Stimulated activated CD8-positive, alpha-beta memory T cell treated with anti-CD3 and anti-CD28 coated beads, Interleukin-12 subunit alpha, Interleukin-12 subunit beta, amount 100 ng/mL, for 24 hours (primary cell): ENCODE measurements around the gene EPX.

Experiments
- DNase-seq: peaks from one replicate; pipeline ENCODE4 v3.0.0-alpha.2; 2020; ENCODE audit errors: extremely low read depth

Gene EPX

DNA sequence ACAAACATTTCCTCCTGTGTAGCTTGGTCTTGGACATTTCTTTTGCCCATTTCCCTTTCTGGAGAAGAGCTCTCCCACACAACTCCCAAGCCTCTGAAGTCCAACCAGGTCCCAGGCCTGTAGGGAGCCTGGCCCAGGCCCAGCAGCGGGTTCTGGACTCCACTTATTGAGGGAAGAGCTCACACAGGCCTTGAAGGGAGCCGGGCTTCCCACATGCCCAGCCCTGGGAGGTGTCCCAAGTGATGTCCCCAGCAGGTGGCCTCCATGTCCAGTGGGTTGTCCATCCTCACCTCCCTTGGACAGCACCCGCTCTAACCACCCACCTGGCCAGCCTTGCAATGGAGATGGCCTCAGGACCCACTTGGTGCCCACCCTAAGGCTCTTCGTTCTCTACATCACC is 5.9 kb upstream of the EPX start:
- DNase-seq: no peak

GRCh38 chr17:58187063-58187462 is 5.5 kb upstream of the EPX start:
- no peak for DNase-seq

GRCh38 chr17:58187675-58188074 is 4.9 kb upstream of the EPX start:
- DNase-seq: no peak

GRCh38 chr17:58189436-58190146 is 2.9 kb upstream of the EPX start:
- no peak for DNase-seq

- DNase-seq: no peak
Observed at GRCh38 chr17:58191241-58191896, 1.2 kb upstream of the EPX start.

GRCh38 chr17:58193641-58194255 is 1.2 kb downstream of the EPX start:
- no peak for DNase-seq

- DNase-seq: no peak
Observed at GRCh38 chr17:58195518-58196123, 3.1 kb downstream of the EPX start.

GRCh38 chr17:58196610-58197009 is 4.1 kb downstream of the EPX start:
- no peak for DNase-seq

DNA sequence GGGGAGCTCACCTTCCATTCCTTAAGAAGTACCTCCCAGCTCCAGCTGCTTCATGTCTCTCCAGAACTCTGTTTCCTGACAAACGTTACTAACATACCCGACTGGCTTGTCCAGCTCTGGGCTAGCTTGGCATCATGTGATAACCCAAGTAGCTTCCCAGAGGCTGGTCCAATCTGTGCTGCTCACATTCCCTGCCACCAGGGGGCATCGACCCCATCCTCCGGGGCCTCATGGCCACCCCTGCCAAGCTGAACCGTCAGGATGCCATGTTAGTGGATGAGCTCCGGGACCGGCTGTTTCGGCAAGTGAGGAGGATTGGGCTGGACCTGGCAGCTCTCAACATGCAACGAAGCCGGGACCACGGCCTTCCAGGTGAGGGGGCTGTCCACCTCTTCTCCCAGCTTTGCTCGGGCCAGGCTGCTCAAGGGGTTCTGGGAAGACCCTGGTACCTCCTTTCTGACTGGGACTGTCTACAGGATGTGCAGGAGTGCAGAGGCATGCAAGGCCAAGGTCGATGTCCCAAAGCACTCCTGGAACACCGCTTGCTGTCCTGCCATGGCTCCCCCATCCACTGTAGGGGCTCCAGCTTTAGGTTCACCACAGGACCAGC is 7.6 kb downstream of the EPX start:
- peak; percentile 19 for DNase-seq

GRCh38 chr17:58202859-58203258 is 10.3 kb downstream of the EPX start:
- no peak for DNase-seq

- DNase-seq: no peak
Observed at GRCh38 chr17:58204796-58205195, 12.3 kb downstream of the EPX start.

DNA sequence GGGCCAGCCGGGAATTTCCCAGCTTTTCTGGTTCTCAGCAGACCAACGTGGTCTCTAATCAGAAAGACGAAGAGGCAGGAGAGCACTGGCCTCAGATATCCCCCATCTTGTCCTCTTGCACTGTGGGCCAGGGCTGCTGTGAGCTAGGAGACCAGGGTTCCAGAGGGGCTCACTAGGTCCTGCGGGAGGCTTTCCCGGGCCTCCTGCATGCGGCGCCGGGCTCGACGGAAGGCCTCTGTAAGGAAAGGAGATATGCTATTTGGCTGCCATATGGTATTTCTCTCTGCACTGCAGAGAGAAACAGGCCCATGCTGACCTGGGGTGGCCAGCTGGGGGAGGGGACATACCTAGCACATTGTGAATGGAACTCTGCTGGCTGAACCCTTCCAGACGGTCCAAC is 13.4 kb downstream of the EPX start:
- no peak for DNase-seq

- no peak for DNase-seq
Observed at GRCh38 chr17:58207451-58207850, 14.9 kb downstream of the EPX start.

DNA sequence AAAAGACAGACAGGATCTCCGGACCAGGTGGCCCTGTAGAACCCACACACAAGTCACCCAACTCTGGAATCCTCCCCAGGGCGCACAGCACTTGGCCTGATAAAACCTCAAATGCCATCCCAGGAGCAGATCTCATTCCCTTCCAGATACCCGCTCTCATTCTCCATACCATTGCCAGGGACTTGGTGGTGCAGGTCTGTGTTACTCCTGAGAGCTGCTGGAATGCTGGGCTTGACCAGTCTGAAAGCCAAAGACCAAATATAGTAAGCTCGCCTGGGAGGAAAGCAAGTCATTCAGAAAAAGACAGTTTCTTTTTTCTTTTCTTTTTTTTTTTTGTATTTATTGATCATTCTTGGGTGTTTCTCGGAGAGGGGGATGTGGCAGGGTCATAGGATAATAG is 15.8 kb downstream of the EPX start:
- DNase-seq: no peak

DNA sequence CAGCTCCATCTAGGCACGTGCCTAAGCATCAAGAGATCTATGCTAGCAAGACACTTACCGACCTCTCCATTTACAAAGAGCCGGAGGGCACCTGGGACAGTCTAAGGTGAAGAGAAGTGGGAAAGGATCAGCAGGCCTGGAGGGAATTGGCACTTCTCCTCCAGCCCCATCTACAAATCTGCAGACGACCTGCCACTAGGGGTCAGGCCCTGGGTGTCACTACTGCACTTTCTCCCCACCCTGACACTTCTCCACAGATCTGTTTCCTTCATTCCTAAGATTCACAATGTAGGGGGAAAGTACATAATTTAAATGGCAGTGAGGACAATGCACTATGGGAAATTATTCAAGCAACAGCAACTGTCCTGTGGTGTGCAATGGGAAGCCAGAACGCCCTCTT is 18.4 kb downstream of the EPX start:
- DNase-seq: no peak

DNA sequence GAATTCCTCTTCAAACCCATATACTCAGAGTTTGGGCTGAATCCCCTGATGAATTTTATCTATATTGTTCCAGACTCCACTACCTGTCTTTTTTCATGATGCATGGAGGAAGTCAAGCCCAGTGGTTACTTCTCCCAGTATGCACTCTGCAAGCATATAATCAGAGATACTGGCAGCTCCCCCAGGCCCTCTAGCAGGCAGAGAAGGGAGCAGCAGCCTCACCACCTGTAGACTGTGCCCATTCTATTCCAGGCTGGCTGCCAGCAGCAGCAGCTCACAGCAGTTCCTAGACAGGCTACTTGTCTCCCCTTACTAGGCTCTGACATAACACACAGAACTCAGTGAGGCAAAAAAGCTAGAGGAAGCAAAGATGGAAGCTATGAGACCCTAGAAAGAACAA is 23.2 kb downstream of the EPX start:
- no peak for DNase-seq

- no peak for DNase-seq
Observed at GRCh38 chr17:58217766-58218165, 25.2 kb downstream of the EPX start.

DNA sequence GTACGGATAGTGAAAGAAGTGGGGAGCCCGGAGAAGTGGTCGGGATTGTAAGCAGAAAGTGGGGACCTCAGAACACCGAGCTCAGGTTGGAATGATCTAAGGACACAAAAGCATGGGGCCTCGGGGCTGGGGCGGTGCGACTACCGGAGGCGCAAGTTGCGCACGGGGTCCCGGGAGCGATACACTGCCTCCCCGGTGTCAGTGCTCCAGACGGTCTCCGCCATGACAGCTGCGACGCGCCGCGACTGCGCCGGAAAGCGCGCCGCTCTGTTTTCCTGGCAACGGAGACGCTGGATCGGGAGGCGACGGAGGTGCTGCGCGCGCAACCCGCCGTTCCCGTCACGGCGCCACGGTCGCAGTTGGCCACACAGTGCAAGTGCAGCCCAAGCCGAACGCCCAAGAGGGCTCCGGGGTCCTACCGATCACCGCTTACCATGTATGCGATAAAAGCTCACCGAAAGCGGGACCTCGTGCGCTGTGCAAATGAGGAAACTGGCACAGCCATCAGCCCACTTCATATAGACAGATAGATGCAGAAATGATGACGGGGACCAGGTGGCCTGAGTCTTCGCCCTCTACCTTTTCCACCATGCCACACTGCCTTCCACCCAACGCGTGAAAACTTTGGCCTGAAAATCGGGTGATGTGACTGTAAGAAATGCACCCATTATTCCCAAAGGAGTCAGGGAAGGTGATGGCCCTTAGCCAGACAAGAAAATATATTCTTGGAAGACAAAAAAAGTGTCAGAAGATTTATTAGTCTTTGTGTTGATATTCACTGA is 26.7 kb downstream of the EPX start, which contains the start of gene MKS1:
TSS of gene MKS1 (minus strand) at position 249 of the 782 bp plus-strand sequence. CDS start at position 224, 25 bp downstream.
- DNase-seq: peak; percentile 85

GRCh38 chr17:58219789-58220183 is 27.3 kb downstream of the EPX start:
- no peak for DNase-seq

- DNase-seq: no peak
Observed at GRCh38 chr17:58224315-58224714, 31.8 kb downstream of the EPX start.

DNA sequence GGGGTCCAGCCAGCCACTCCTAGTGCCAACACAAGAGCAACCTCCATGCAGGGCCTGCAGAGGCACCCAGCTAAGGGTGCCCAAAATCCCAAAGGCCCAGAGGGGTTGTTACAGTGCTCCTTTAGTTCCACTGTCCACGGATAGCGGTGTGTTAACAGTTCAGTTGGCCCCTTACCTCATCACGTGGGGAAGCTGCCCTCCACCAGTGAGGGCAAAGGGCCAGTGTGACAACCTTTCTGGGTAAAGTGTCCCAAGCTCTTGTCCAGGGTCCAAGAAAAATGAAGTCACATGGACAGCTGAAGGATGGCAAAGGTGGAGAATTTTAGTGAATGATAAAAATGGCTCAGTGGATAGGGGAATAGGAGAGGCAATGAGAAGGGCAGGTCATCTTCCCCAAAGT is 35.2 kb downstream of the EPX start:
- DNase-seq: no peak

DNA sequence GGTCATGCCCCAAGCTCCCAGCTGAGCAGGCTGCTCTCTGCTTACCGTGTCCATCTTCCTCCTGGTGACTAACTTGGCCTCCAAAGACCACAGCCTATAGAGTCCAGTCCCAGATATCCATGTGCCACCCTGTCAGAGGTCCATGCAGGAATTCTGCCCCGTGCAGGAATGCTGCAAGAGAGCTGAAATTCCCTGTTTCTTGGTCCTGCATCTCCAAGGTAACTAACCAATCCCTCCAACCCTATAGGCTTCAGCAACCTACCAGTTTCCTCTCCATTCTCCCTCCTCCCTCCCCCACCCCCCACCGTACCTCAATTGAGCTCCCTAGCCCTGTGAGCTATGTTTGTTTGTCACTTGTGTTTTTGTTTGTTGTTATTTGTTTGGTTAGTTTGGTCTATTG is 36.2 kb downstream of the EPX start:
- no peak for DNase-seq
